GM23338 (cell line): ENCODE measurements around the gene CEACAM19. TPM values are rescaled to one million over a fixed set of nuclear protein-coding genes. Genes with fewer than 3 reads are reported as not detected.

Experiments used
- ATAC-seq: fragments of 200-7000 bp; cut with Tn5 transposase; 3 replicates; pipeline ENCODE4 v1.9.1; 2020
- DNase-seq: peaks from one replicate; pipeline ENCODE4 v3.0.0-alpha.2; 2015; ENCODE audit warnings: low spot score
- H2AFZ ChIP-seq: fragments of 200-600 bp; sonication (generic); 2 replicates; pipeline ENCODE4 v1.8.0; 2016; ENCODE audit warnings: antibody characterized with exemption, mild to moderate bottlenecking, moderate library complexity
- H3F3A ChIP-seq: fragments of 200-600 bp; sonication (generic); replicated peaks from 2 replicates; pipeline ENCODE4 v1.8.0; 2017; ENCODE audit warnings: antibody characterized with exemption, mixed run types, low read depth
- H3K27ac ChIP-seq: fragments of 200-600 bp; sonication (generic); 2 replicates; pipeline ENCODE4 v1.6.1; 2016; ENCODE audit warnings: low read depth
- H3K27me3 ChIP-seq: fragments of 200-600 bp; sonication (generic); 2 replicates; pipeline ENCODE4 v1.8.0; 2016; ENCODE audit warnings: mild to moderate bottlenecking, mixed run types, moderate library complexity; ENCODE audit not compliant: insufficient read depth
- H3K36me3 ChIP-seq: fragments of 200-600 bp; sonication (generic); 2 replicates; pipeline ENCODE4 v1.8.0; 2016; ENCODE audit warnings: mild to moderate bottlenecking; ENCODE audit not compliant: insufficient read depth
- H3K4me1 ChIP-seq: fragments of 200-600 bp; sonication (generic); 2 replicates; pipeline ENCODE4 v1.8.0; 2016; ENCODE audit warnings: mild to moderate bottlenecking, moderate library complexity; ENCODE audit not compliant: insufficient read depth
- H3K4me2 ChIP-seq: fragments of 200-600 bp; sonication (generic); 2 replicates; pipeline ENCODE4 v1.7.1; 2017; ENCODE audit warnings: mixed run types
- H3K4me3 ChIP-seq: fragments of 200-600 bp; sonication (generic); 2 replicates; pipeline ENCODE4 v1.6.1; 2016; ENCODE audit warnings: mixed run types
- H3K79me2 ChIP-seq: fragments of 200-600 bp; sonication (generic); replicated peaks from 2 replicates; pipeline ENCODE4 v1.8.0; 2017; ENCODE audit warnings: mild to moderate bottlenecking; ENCODE audit not compliant: insufficient read depth
- H3K9me2 ChIP-seq: fragments of 200-600 bp; sonication (generic); 2 replicates; pipeline ENCODE4 v1.8.0; 2017; ENCODE audit not compliant: insufficient read depth
- H4K20me1 ChIP-seq: fragments of 200-600 bp; sonication (generic); replicated peaks from 2 replicates; pipeline ENCODE4 v1.8.0; 2017; ENCODE audit warnings: mild to moderate bottlenecking; ENCODE audit not compliant: insufficient read depth
- H3K27ac Mint-ChIP-seq: 2 replicates; pipeline ENCODE4 v1.8.0; 2020; ENCODE audit warnings: inconsistent platforms, mild to moderate bottlenecking, moderate library complexity, mixed read lengths
- H3K27me3 Mint-ChIP-seq: 3 replicates; pipeline ENCODE4 v1.8.0; 2022; ENCODE audit warnings: low read depth, mild to moderate bottlenecking, moderate library complexity, mixed read lengths, inconsistent platforms; ENCODE audit not compliant: insufficient read depth, poor library complexity
- H3K36me3 Mint-ChIP-seq: 3 replicates; pipeline ENCODE4 v1.8.0; 2021; ENCODE audit warnings: low read depth, mild to moderate bottlenecking, inconsistent platforms, moderate library complexity, mixed read lengths
- H3K4me1 Mint-ChIP-seq: 3 replicates; pipeline ENCODE4 v1.8.0; 2020; ENCODE audit warnings: mild to moderate bottlenecking, inconsistent platforms, mixed read lengths
- H3K4me3 Mint-ChIP-seq: 3 replicates; pipeline ENCODE4 v1.8.0; 2021; ENCODE audit warnings: moderate library complexity, mild to moderate bottlenecking, inconsistent platforms, mixed read lengths
- H3K9me3 Mint-ChIP-seq: 3 replicates; pipeline ENCODE4 v1.8.0; 2020; ENCODE audit warnings: moderate library complexity, mild to moderate bottlenecking, inconsistent platforms, mixed read lengths
- CREB1 ChIP-seq: fragments of 250-450 bp; sonication (Bioruptor Pico); IDR thresholded peaks from 2 replicates; pipeline ENCODE4 v1.5.0; 2020; ENCODE audit warnings: low read depth, mild to moderate bottlenecking, moderate library complexity
- CTCF ChIP-seq, 2 experiments: fragments of 200-600 bp in 1 of 2; sonication (generic) in 1 of 2; conservative IDR thresholded peaks; 2 replicates each; pipeline versions ENCODE4 v1.5.1 to v1.6.1; 2016 to 2017; ENCODE audit warnings: antibody characterized with exemption in 2 of 2, low read depth in 2 of 2, mild to moderate bottlenecking in 2 of 2, moderate library complexity in 1 of 2
- ETS1 ChIP-seq: IDR thresholded peaks from 2 replicates; pipeline ENCODE4 v1.6.1; 2016; ENCODE audit warnings: antibody characterized with exemption
- EZH2 ChIP-seq: fragments of 200-600 bp; sonication (generic); IDR thresholded peaks from one replicate; pipeline ENCODE4 v1.8.0; 2017; ENCODE audit warnings: antibody characterized with exemption, mild to moderate bottlenecking, low read depth; ENCODE audit not compliant: unreplicated experiment
- EZH2phosphoT487 ChIP-seq: fragments of 200-600 bp; sonication (generic); IDR thresholded peaks from one replicate; pipeline ENCODE4 v1.8.1; 2018; ENCODE audit warnings: antibody characterized with exemption; ENCODE audit not compliant: unreplicated experiment
- JUNB ChIP-seq: IDR thresholded peaks from one replicate; pipeline ENCODE4 v1.6.1; 2016; ENCODE audit warnings: antibody characterized with exemption; ENCODE audit not compliant: unreplicated experiment
- NANOG ChIP-seq: IDR thresholded peaks from 2 replicates; pipeline ENCODE4 v1.6.1; 2016; ENCODE audit warnings: antibody characterized with exemption, borderline replicate concordance
- POLR2AphosphoS5 ChIP-seq: IDR thresholded peaks from 2 replicates; pipeline ENCODE4 v1.6.1; 2016; ENCODE audit warnings: antibody characterized with exemption, low read depth
- REST ChIP-seq: IDR thresholded peaks from one replicate; pipeline ENCODE4 v1.6.1; 2018; ENCODE audit warnings: antibody characterized with exemption; ENCODE audit not compliant: unreplicated experiment
- STAT1 ChIP-seq: IDR thresholded peaks from one replicate; pipeline ENCODE4 v1.6.1; 2016; ENCODE audit warnings: antibody characterized with exemption; ENCODE audit not compliant: unreplicated experiment
- ZNF114 ChIP-seq: fragments of 250-450 bp; sonication (Bioruptor Pico); IDR thresholded peaks from 2 replicates; pipeline ENCODE4 v1.5.0; 2020; ENCODE audit warnings: mild to moderate bottlenecking, moderate library complexity
- ZNF331 ChIP-seq: fragments of 250-450 bp; sonication (Bioruptor Pico); IDR thresholded peaks from 2 replicates; pipeline ENCODE4 v1.5.0; 2020; ENCODE audit warnings: low read depth, mild to moderate bottlenecking, moderate library complexity
- ZNF462 ChIP-seq: fragments of 250-450 bp; sonication (Bioruptor Pico); IDR thresholded peaks from 2 replicates; pipeline ENCODE4 v1.5.0; 2020; ENCODE audit warnings: mild to moderate bottlenecking, moderate library complexity
- polyA plus RNA-seq: library from polyadenylated mRNA; unstranded; fragments of >200 nt; fragmentation: Nextera tagmentation; extraction: Ambion mirVana; gene quantifications from 2 replicates; pipeline ENCODE4 v1.2.1, GENCODE V29; 2016
- total RNA-seq: library from RNA; depleted of rRNA; stranded (reverse); fragments of >200 nt; shearing (Covaris generic); gene quantifications from 2 replicates; pipeline ENCODE4 v1.2.3, GENCODE V29; 2014

The CEACAM19 gene
- total and polyA plus RNA-seq, 2 experiments from 2014 or later: 0.38 to 0.76 TPM

- Histone ChIP-seq H3K79me2 (no peaks in the 10 kb centered on the region), H3K27ac (no peak overlapping the region), H4K20me1 (no peaks in the 10 kb centered on the region; the same call in 1 of the 2 replicates), H3K27me3 (no peaks in the 10 kb centered on the region), H3K4me3 (no peak overlapping the region), H3K4me2 (no peak overlapping the region), H3F3A (no peaks in the 10 kb centered on the region), H3K4me1 (no peaks in the 10 kb centered on the region), H3K9me2 (no peaks in the 10 kb centered on the region), H3K36me3 (no peaks in the 10 kb centered on the region), H2AFZ (no peak overlapping the region)
- peaks cover 12% of the 10 kb centered on the region; the same call in 2 of the 3 replicates for H3K4me1 Mint-ChIP-seq
- H3K27ac Mint-ChIP-seq: no peak overlapping the region
- no peaks in the 10 kb centered on the region for H3K9me3 Mint-ChIP-seq
- H3K36me3 Mint-ChIP-seq: no peaks in the 10 kb centered on the region
- ATAC-seq (no peak), DNase-seq (no peak)
- H3K27me3 Mint-ChIP-seq: peaks cover 10% of the 10 kb centered on the region
- no peak for TF ChIP-seq JUNB
- TF ChIP-seq ZNF331 (CRISPR knock-in tag): no peak
- TF ChIP-seq EZH2: no peak
- TF ChIP-seq REST: no peak
- TF ChIP-seq CREB1: no peak
- TF ChIP-seq POLR2AphosphoS5: no peak
- TF ChIP-seq ETS1: no peak
- TF ChIP-seq STAT1: no peak
- no peak for TF ChIP-seq EZH2phosphoT487
- TF ChIP-seq NANOG: no peak
- TF ChIP-seq CTCF (conservative IDR thresholded peaks at IDR 0.05; ENCODE audit: low read depth in 2 of 2): no peak
- TF ChIP-seq ZNF462 (CRISPR knock-in tag): no peak
- no peak for TF ChIP-seq ZNF114 (CRISPR knock-in tag)
- H3K4me3 Mint-ChIP-seq: no peak overlapping the region
Observed at GRCh38 chr19:44700547-44700946, 29.3 kb downstream of the CEACAM19 start.
